ENCODE results near the gene MC2R. TPM values are rescaled to one million over a fixed set of nuclear protein-coding genes. Genes with fewer than 3 reads are reported as not detected.

MC2R gene
- total RNA-seq, 4 donors from 2014 or later = 0.17 TPM; not detected in 3

DNA sequence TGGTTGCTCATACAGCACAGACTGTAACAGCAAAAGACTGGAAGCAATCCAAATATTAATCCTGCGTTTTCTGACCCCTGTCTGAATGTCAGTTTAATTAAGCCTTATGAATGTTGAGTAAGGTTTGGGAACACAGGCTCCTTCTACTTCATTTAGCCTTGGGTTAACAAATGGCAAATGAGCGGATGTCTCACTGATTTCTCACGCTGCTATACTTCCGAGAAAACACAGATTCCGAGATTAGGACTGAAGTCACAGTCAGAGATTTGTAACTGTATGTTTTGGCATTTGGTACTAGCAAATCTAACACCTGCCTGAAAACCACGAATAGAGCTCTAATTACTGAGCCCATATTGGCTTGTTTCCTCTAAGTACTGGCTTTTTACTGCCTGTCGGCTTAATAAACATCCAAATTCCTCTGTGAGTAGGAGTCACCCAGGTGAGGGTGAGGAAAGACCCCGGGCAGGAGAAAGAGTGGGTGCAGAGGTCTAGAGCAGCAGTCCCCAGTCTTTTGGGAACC lies 80.8 kb downstream of the MC2R start:
- Histone ChIP-seq H3K4me3 (no peak overlapping the region), H3K27me3 (peaks cover 0 to 55% (median 0%) of the 10 kb centered on the region in 4 donors), H3K36me3 (no peaks in the 10 kb centered on the region), H3K4me1 (no peaks in the 10 kb centered on the region), H3K9me3 (no peaks in the 10 kb centered on the region), H3K27ac (replicated peaks in 1 of 4) (no peak overlapping the region)
- intact Hi-C loops (cut with DNase I) = no loop called here
- 69% methylated on average over 8 of the region's 8 CpGs for WGBS
- TF ChIP-seq POLR2A (IDR thresholded peaks at IDR 0.05; ENCODE audit: low read depth) (no peak), POLR2AphosphoS5 (IDR thresholded peaks at IDR 0.05) (no peak), EP300 (IDR thresholded peaks at IDR 0.05) (no peak)
- TF ChIP-seq, protein P1, sequence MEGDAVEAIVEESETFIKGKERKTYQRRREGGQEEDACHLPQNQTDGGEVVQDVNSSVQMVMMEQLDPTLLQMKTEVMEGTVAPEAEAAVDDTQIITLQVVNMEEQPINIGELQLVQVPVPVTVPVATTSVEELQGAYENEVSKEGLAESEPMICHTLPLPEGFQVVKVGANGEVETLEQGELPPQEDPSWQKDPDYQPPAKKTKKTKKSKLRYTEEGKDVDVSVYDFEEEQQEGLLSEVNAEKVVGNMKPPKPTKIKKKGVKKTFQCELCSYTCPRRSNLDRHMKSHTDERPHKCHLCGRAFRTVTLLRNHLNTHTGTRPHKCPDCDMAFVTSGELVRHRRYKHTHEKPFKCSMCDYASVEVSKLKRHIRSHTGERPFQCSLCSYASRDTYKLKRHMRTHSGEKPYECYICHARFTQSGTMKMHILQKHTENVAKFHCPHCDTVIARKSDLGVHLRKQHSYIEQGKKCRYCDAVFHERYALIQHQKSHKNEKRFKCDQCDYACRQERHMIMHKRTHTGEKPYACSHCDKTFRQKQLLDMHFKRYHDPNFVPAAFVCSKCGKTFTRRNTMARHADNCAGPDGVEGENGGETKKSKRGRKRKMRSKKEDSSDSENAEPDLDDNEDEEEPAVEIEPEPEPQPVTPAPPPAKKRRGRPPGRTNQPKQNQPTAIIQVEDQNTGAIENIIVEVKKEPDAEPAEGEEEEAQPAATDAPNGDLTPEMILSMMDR (IDR thresholded peaks at IDR 0.05) = no peak
- no peak for DNase-seq (ENCODE audit: extremely low spot score)

Other genes starting within 250 kb of the MC2R start
- 10 to 100 TPM; 10.4 to 22.4 (median 17.4) TPM for gene FAM210A, start 189.0 kb downstream of the MC2R start, total RNA-seq
- 10 to 100 TPM; 14.1 to 23.7 (median 19.8) TPM for gene RNMT, start 188.9 kb downstream of the MC2R start, total RNA-seq
- not detected for gene MC5R, start 91.4 kb downstream of the MC2R start, total RNA-seq
- gene ZNF519, start 216.9 kb upstream of the MC2R start, total RNA-seq = 10 to 100 TPM in 1 of 4 donors, 1 to 10 TPM in 3; 3.0 to 11.2 (median 5.2) TPM

Measured in esophagus muscularis mucosa (tissue), 4 donors.